ENCODE data around the gene HELQ. TPM values are rescaled to one million over a fixed set of nuclear protein-coding genes. Genes with fewer than 3 reads are reported as not detected.

Gene HELQ
- total RNA-seq, 4 donors from 2014 or later, result 7.8 to 15.9 (median 12.3) TPM

DNA sequence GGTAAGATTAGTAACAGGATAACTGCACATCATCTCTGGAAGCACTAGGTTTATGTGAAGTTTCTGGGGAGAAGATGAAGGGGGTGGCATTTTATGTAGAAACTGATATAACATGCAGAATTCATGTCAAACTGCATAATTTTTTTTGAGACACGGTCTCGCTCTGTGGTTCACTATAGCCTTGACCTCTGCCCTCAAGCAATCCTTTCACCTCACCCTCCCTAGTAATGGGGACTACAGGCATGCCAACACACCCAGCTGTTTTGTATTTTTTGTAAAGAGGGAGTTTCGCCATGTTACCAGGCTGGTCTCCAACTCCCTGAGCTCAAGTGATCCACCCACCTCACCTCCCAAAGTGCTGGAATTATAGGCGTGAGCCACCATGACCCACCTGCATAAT lies 17.8 kb upstream of the HELQ start:
- no peaks in the 10 kb centered on the region for H3K4me1 ChIP-seq
- H3K9me3 ChIP-seq, result no peaks in the 10 kb centered on the region
- DNase-seq (ENCODE audit: extremely low spot score), result no peak
- H3K36me3 ChIP-seq, result peaks cover 0 to 51% (median 16%) of the 10 kb centered on the region in 4 donors
- no peak overlapping the region for H3K4me3 ChIP-seq
- intact Hi-C loops (cut with DNase I), result no loop called here
- TF ChIP-seq EP300 (IDR thresholded peaks at IDR 0.05) (no peak), POLR2A (IDR thresholded peaks at IDR 0.05; ENCODE audit: low read depth) (no peak), POLR2AphosphoS5 (IDR thresholded peaks at IDR 0.05) (no peak)
- TF ChIP-seq, protein P1, sequence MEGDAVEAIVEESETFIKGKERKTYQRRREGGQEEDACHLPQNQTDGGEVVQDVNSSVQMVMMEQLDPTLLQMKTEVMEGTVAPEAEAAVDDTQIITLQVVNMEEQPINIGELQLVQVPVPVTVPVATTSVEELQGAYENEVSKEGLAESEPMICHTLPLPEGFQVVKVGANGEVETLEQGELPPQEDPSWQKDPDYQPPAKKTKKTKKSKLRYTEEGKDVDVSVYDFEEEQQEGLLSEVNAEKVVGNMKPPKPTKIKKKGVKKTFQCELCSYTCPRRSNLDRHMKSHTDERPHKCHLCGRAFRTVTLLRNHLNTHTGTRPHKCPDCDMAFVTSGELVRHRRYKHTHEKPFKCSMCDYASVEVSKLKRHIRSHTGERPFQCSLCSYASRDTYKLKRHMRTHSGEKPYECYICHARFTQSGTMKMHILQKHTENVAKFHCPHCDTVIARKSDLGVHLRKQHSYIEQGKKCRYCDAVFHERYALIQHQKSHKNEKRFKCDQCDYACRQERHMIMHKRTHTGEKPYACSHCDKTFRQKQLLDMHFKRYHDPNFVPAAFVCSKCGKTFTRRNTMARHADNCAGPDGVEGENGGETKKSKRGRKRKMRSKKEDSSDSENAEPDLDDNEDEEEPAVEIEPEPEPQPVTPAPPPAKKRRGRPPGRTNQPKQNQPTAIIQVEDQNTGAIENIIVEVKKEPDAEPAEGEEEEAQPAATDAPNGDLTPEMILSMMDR (IDR thresholded peaks at IDR 0.05), result no peak
- 85% methylated on average over 4 of the region's 4 CpGs for WGBS
- no peak overlapping the region for H3K27ac ChIP-seq (replicated peaks in 1 of 4)
- no peaks in the 10 kb centered on the region for H3K27me3 ChIP-seq

- peaks cover 18 to 61% (median 41%) of the 10 kb centered on the region in 4 donors for H3K36me3 ChIP-seq
- peak overlapping the region; percentile 64 to 84 (median 82) for H3K4me3 ChIP-seq
- peaks cover 24 to 31% (median 29%) of the 10 kb centered on the region in 4 donors for H3K4me1 ChIP-seq
- 0% methylated on average over 7 of the region's 7 CpGs for WGBS
- intact Hi-C loops (cut with DNase I), result loop anchor here (10.0 kb wide), 1 partner anchor 171 kb away; the partner anchor contains the start of gene COQ2
- no peaks in the 10 kb centered on the region for H3K27me3 ChIP-seq
- DNase-seq (ENCODE audit: extremely low spot score), result no peak
- TF ChIP-seq EP300 (IDR thresholded peaks at IDR 0.05), result no peak
- TF ChIP-seq, protein P1 (IDR thresholded peaks at IDR 0.05), result no peak
- TF ChIP-seq POLR2A (IDR thresholded peaks at IDR 0.05; ENCODE audit: low read depth), result no peak
- TF ChIP-seq POLR2AphosphoS5 (IDR thresholded peaks at IDR 0.05), result no peak
- peak overlapping the region; percentile 93 to 97 (median 96) for H3K27ac ChIP-seq (replicated peaks in 1 of 4)
- H3K9me3 ChIP-seq, result no peaks in the 10 kb centered on the region
These were observed 520 bp upstream of the HELQ start for GRCh38 chr4:83456184-83456501.

- H3K4me1 ChIP-seq, result peaks cover 24 to 31% (median 29%) of the 10 kb centered on the region in 4 donors
- intact Hi-C loops (cut with DNase I), result loop anchor here (10.0 kb wide), 1 partner anchor 170 kb away; the partner anchor contains the start of gene COQ2
- TF ChIP-seq POLR2AphosphoS5 (IDR thresholded peaks at IDR 0.05) (no peak), POLR2A (IDR thresholded peaks at IDR 0.05; ENCODE audit: low read depth) (no peak), EP300 (IDR thresholded peaks at IDR 0.05) (no peak)
- TF ChIP-seq, protein P1 (IDR thresholded peaks at IDR 0.05), result no peak
- peak overlapping the region; percentile 64 to 84 (median 82) for H3K4me3 ChIP-seq
- H3K27me3 ChIP-seq, result no peaks in the 10 kb centered on the region
- no peak for DNase-seq (ENCODE audit: extremely low spot score)
- peak overlapping the region; percentile 93 to 97 (median 96) for H3K27ac ChIP-seq (replicated peaks in 1 of 4)
- WGBS, result 22% methylated on average over 6 of the region's 6 CpGs
- no peaks in the 10 kb centered on the region for H3K9me3 ChIP-seq
- peaks cover 7 to 46% (median 29%) of the 10 kb centered on the region in 4 donors for H3K36me3 ChIP-seq
These were observed 937 bp downstream of the HELQ start for GRCh38 chr4:83454686-83455085.

- 64% methylated on average over 2 of the region's 2 CpGs for WGBS
- TF ChIP-seq POLR2A (IDR thresholded peaks at IDR 0.05; ENCODE audit: low read depth), result no peak
- TF ChIP-seq, protein P1 (IDR thresholded peaks at IDR 0.05), result no peak
- TF ChIP-seq POLR2AphosphoS5 (IDR thresholded peaks at IDR 0.05), result no peak
- TF ChIP-seq EP300 (IDR thresholded peaks at IDR 0.05), result no peak
These were observed 6.6 kb downstream of the HELQ start for GRCh38 chr4:83449009-83449408.

GRCh38 chr4:83440899-83441298 lies 14.7 kb downstream of the HELQ start:
- TF ChIP-seq POLR2AphosphoS5 (IDR thresholded peaks at IDR 0.05) (no peak), EP300 (IDR thresholded peaks at IDR 0.05) (no peak), POLR2A (IDR thresholded peaks at IDR 0.05; ENCODE audit: low read depth) (no peak)
- TF ChIP-seq, protein P1 (IDR thresholded peaks at IDR 0.05), result no peak
- DNase-seq (ENCODE audit: extremely low spot score), result no peak
- H3K4me1 ChIP-seq, result no peaks in the 10 kb centered on the region
- WGBS, result 90% methylated on average over 3 of the region's 3 CpGs
- H3K27me3 ChIP-seq, result no peaks in the 10 kb centered on the region
- H3K27ac ChIP-seq (replicated peaks in 1 of 4), result no peak overlapping the region
- H3K36me3 ChIP-seq, result peaks cover 46 to 94% (median 66%) of the 10 kb centered on the region in 4 donors
- intact Hi-C loops (cut with DNase I), result no loop called here
- H3K4me3 ChIP-seq, result no peak overlapping the region
- H3K9me3 ChIP-seq, result no peaks in the 10 kb centered on the region

More at GRCh38 chr4:83449009-83449408, 6.6 kb downstream of the HELQ start:
- Histone ChIP-seq H3K27me3 (no peaks in the 10 kb centered on the region), H3K4me1 (peaks cover 4 to 6% (median 4%) of the 10 kb centered on the region in 4 donors), H3K4me3 (no peak overlapping the region), H3K9me3 (no peaks in the 10 kb centered on the region), H3K27ac (replicated peaks in 1 of 4) (no peak overlapping the region), H3K36me3 (peaks cover 18 to 52% (median 36%) of the 10 kb centered on the region in 4 donors)
- DNase-seq (ENCODE audit: extremely low spot score), result no peak
- intact Hi-C loops (cut with DNase I), result no loop called here
